Lower leg skin (tissue), 3 donors: ENCODE results near the gene LDB2.

Experiments
- CTCF ChIP-seq, 3 donors: fragments of 450-650 bp; IDR thresholded peaks; one replicate each; pipeline ENCODE4 v1.5.1; 2016; ENCODE audit warnings: antibody characterized with exemption in 3 of 3, mild to moderate bottlenecking in 3 of 3, moderate library complexity in 2 of 3
- POLR2A ChIP-seq, 2 donors: fragments of 450-650 bp; IDR thresholded peaks; one replicate each; pipeline ENCODE4 v1.6.1; 2016 to 2017; ENCODE audit warnings: antibody characterized with exemption in 2 of 2, mild to moderate bottlenecking in 1 of 2, moderate library complexity in 1 of 2

DNA sequence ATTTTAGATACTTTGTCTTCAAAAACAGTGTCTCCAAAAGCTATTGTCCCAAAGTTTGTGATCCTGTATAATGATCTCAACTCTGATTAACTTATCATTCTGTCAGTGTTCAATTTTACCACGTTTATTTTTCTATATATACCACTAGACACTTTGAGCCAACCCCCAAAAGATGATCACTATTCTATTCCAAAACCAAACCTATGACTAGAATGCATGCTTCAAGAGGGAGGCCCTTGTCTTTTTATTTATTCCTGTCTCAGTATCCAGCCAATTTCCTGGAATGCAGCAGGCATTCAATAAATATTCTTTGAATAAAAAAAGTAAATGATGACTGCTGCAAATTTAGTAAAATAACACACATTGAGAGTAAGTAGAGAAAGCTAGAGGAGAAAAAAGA lies 275.6 kb downstream of the LDB2 start:
- TF ChIP-seq CTCF (IDR thresholded peaks at IDR 0.05) (no peak), POLR2A (IDR thresholded peaks at IDR 0.05) (no peak)
